DND-41 (cell line): ENCODE measurements around the gene KIAA1671.

Experiments
- EZH2 ChIP-seq: IDR thresholded peaks from 3 replicates; pipeline ENCODE4 v1.6.1; 2012; ENCODE audit warnings: borderline replicate concordance, low read depth, mild to moderate bottlenecking, moderate library complexity, low read length, inconsistent platforms; ENCODE audit not compliant: severe bottlenecking
- TF ChIP-seq, protein P1 (sequence below): IDR thresholded peaks from 2 replicates; pipeline ENCODE4 v1.5.1; 2012; ENCODE audit warnings: borderline replicate concordance, low read length, moderate library complexity, mild to moderate bottlenecking; ENCODE audit not compliant: poor library complexity, severe bottlenecking; ENCODE audit errors: extremely low read depth

- TF ChIP-seq, protein P1, sequence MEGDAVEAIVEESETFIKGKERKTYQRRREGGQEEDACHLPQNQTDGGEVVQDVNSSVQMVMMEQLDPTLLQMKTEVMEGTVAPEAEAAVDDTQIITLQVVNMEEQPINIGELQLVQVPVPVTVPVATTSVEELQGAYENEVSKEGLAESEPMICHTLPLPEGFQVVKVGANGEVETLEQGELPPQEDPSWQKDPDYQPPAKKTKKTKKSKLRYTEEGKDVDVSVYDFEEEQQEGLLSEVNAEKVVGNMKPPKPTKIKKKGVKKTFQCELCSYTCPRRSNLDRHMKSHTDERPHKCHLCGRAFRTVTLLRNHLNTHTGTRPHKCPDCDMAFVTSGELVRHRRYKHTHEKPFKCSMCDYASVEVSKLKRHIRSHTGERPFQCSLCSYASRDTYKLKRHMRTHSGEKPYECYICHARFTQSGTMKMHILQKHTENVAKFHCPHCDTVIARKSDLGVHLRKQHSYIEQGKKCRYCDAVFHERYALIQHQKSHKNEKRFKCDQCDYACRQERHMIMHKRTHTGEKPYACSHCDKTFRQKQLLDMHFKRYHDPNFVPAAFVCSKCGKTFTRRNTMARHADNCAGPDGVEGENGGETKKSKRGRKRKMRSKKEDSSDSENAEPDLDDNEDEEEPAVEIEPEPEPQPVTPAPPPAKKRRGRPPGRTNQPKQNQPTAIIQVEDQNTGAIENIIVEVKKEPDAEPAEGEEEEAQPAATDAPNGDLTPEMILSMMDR = no peak
- no peak for TF ChIP-seq EZH2
These were observed 263.7 kb downstream of the KIAA1671 start for GRCh38 chr22:25216230-25216629.
